HepG2 (cell line): ENCODE measurements around the gene BTBD19. TPM values are rescaled to one million over a fixed set of nuclear protein-coding genes. Genes with fewer than 3 reads are reported as not detected.

Experiments
- AKAP8 ChIP-seq: sonication (generic); formaldehyde crosslinking; IDR thresholded peaks from 2 replicates; pipeline ENCODE4 v1.5.1; 2020; ENCODE audit warnings: mild to moderate bottlenecking, missing genetic modification reagents
- CREB3 ChIP-seq: sonication (generic); formaldehyde crosslinking; IDR thresholded peaks from 2 replicates; pipeline ENCODE4 v1.5.0; 2020; ENCODE audit warnings: missing genetic modification reagents
- HNF4G ChIP-seq, 2 experiments: sonication (generic) in 1 of 2; formaldehyde crosslinking in 1 of 2; IDR thresholded peaks; 2 replicates each; pipeline versions ENCODE4 v1.4.0 to v1.6.1; 2011 to 2020; ENCODE audit warnings: borderline replicate concordance in 2 of 2, low read depth in 2 of 2, mild to moderate bottlenecking in 2 of 2, low read length in 1 of 2, missing genetic modification reagents in 1 of 2, moderate library complexity in 1 of 2
- JARID2 ChIP-seq: sonication (generic); formaldehyde crosslinking; IDR thresholded peaks from 2 replicates; pipeline ENCODE4 v1.8.1; 2023; ENCODE audit warnings: missing genetic modification reagents, inconsistent platforms; ENCODE audit not compliant: insufficient replicate concordance
- KDM3A ChIP-seq: IDR thresholded peaks from 2 replicates; pipeline ENCODE4 v1.6.1; 2018; ENCODE audit warnings: low read depth, missing compliant biosample characterization
- KDM5B ChIP-seq: sonication (generic); formaldehyde crosslinking; IDR thresholded peaks from 2 replicates; pipeline ENCODE4 v1.4.0; 2020; ENCODE audit warnings: missing genetic modification reagents, mild to moderate bottlenecking, borderline replicate concordance
- MLLT10 ChIP-seq: sonication (generic); formaldehyde crosslinking; IDR thresholded peaks from 2 replicates; pipeline ENCODE4 v1.4.0; 2020; ENCODE audit warnings: missing genetic modification reagents
- NFE2 ChIP-seq: sonication (generic); formaldehyde crosslinking; IDR thresholded peaks from 2 replicates; pipeline ENCODE4 v1.4.0; 2020; ENCODE audit warnings: missing genetic modification reagents
- REL ChIP-seq: sonication (generic); formaldehyde crosslinking; conservative IDR thresholded peaks from 2 replicates; pipeline ENCODE4 v1.8.0; 2022; ENCODE audit warnings: mild to moderate bottlenecking, missing genetic modification reagents, moderate library complexity
- SALL2 ChIP-seq: sonication (generic); formaldehyde crosslinking; IDR thresholded peaks from 2 replicates; pipeline ENCODE4 v1.8.1; 2023; ENCODE audit warnings: mild to moderate bottlenecking, missing genetic modification reagents, inconsistent platforms
- SMYD3 ChIP-seq: sonication (generic); formaldehyde crosslinking; IDR thresholded peaks from 2 replicates; pipeline ENCODE4 v1.8.1; 2023; ENCODE audit warnings: mild to moderate bottlenecking, missing genetic modification reagents
- ZNF205 ChIP-seq: IDR thresholded peaks from 2 replicates; pipeline ENCODE4 v1.6.1; 2018; ENCODE audit warnings: missing biosample characterization, missing genetic modification reagents
- ZNF34 ChIP-seq: sonication (generic); formaldehyde crosslinking; IDR thresholded peaks from 2 replicates; pipeline ENCODE4 v1.4.0; 2020; ENCODE audit warnings: mild to moderate bottlenecking, missing genetic modification reagents, borderline replicate concordance
- ZNF432 ChIP-seq: sonication (generic); formaldehyde crosslinking; IDR thresholded peaks from 2 replicates; pipeline ENCODE4 v1.5.0; 2020; ENCODE audit warnings: missing genetic modification reagents, mild to moderate bottlenecking, borderline replicate concordance
- ZNF619 ChIP-seq: sonication (generic); formaldehyde crosslinking; IDR thresholded peaks from 2 replicates; pipeline ENCODE4 v1.4.0; 2020; ENCODE audit warnings: mild to moderate bottlenecking, missing genetic modification reagents
- ZNF652 ChIP-seq: IDR thresholded peaks from 2 replicates; pipeline ENCODE4 v1.6.1; 2016; ENCODE audit warnings: low read depth, borderline replicate concordance
- ZNF672 ChIP-seq: sonication (generic); formaldehyde crosslinking; IDR thresholded peaks from 2 replicates; pipeline ENCODE4 v1.8.1; 2022; ENCODE audit warnings: missing genetic modification reagents
- polyA plus RNA-seq, 8 experiments: library from polyadenylated mRNA; depleted of rRNA in 3 of 8; stranded (reverse) in 7 of 8; unstranded in 1 of 8; fragments of >200 nt; fragmentation: Illumina TruSeq in 4 of 8; extraction: Trizol in 4 of 8; gene quantifications; 2 replicates each; pipeline versions ENCODE4 v1.2.1 to v1.2.3, GENCODE V29; 2011 to 2016; ENCODE audit warnings: low read depth in 4 of 8, missing spikeins in 1 of 8, mixed read lengths in 1 of 8; ENCODE audit not compliant: insufficient read depth in 1 of 8
- total RNA-seq, 5 experiments: library from RNA; depleted of rRNA; stranded (reverse); fragments of >200 nt; fragmentation: Illumina TruSeq; extraction: Trizol; gene quantifications; 2 replicates each; pipeline ENCODE4 v1.2.3, GENCODE V29; 2016; ENCODE audit warnings: low read depth in 1 of 5
- TF ChIP-seq, protein P1 (sequence below): sonication (generic); formaldehyde crosslinking; IDR thresholded peaks from 2 replicates; pipeline ENCODE4 v1.5.0; 2020; ENCODE audit warnings: missing genetic modification reagents
- TF ChIP-seq, protein P2 (sequence below): sonication (generic); formaldehyde crosslinking; IDR thresholded peaks from 2 replicates; pipeline ENCODE4 v1.8.1; 2023; ENCODE audit warnings: mild to moderate bottlenecking, inconsistent platforms, moderate library complexity, missing genetic modification reagents, borderline replicate concordance
- TF ChIP-seq, protein P3 (sequence below): IDR thresholded peaks from 2 replicates; pipeline ENCODE4 v1.6.1; 2018; ENCODE audit warnings: missing genetic modification reagents
- TF ChIP-seq, protein P4 (sequence below): sonication (generic); formaldehyde crosslinking; IDR thresholded peaks from 2 replicates; pipeline ENCODE4 v1.5.1; 2020; ENCODE audit warnings: missing genetic modification reagents, mild to moderate bottlenecking, borderline replicate concordance
- TF ChIP-seq, protein P5 (sequence below): sonication (generic); formaldehyde crosslinking; IDR thresholded peaks from 2 replicates; pipeline ENCODE4 v1.4.0; 2020; ENCODE audit warnings: missing genetic modification reagents

BTBD19 gene
- total and polyA plus RNA-seq, 2 of the 13 experiments (the other 11 are each of a cell fraction or from before 2014, with no cell fraction given) = 2.7 to 6.7 TPM

DNA sequence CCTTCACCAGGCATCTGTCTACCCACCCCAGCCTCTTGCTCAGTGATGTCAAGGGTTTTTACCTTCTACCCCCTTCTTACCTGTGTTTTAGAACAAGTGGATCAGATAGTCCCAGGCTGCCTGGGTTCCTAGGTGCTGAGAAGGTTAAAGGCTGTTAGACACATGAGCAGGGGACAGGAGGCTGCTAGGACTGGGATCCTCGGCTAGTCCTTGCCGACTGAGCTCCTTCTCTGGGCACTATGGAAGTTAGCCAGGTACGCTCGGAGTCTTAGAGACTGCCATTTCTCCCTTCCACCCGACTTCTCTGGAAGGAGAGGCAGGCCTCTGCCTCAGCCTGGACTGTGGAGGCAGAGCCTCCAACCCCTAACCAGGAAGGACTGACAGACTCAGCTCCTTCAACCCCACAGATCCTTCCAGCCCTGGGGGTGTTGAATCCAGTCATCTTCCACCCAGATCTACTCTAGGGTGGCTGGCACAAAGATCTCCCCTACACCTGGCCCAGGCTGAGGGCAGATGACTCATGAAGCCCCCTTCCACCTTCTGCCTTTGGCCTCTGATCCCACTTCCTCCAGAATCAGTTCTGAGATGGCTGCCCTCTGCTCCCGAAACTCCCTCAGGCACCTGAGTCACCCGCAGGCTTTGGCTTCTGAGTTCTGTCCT, 1.5 kb upstream of the BTBD19 start, which contains the start of gene DYNLT4 (continued):
- TF ChIP-seq, protein P1, sequence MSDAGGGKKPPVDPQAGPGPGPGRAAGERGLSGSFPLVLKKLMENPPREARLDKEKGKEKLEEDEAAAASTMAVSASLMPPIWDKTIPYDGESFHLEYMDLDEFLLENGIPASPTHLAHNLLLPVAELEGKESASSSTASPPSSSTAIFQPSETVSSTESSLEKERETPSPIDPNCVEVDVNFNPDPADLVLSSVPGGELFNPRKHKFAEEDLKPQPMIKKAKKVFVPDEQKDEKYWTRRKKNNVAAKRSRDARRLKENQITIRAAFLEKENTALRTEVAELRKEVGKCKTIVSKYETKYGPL (CRISPR knock-in tag) = no peak
- TF ChIP-seq HNF4G (IDR thresholded peaks at IDR 0.05; ENCODE audit: borderline replicate concordance, low read depth, low read length) (no peak), HNF4G (CRISPR knock-in tag; IDR thresholded peaks at IDR 0.05; ENCODE audit: borderline replicate concordance, low read depth) (no peak), JARID2 (no peak), AKAP8 (CRISPR knock-in tag) (no peak), MLLT10 (CRISPR knock-in tag) (no peak), KDM5B (CRISPR knock-in tag) (no peak), ZNF432 (no peak), ZNF652 (no peak), ZNF34 (CRISPR knock-in tag) (no peak), ZNF672 (CRISPR knock-in tag) (no peak), SALL2 (CRISPR knock-in tag) (0 out of 2 replicates have a peak, but pooled peaks have one; percentile 17), SMYD3 (CRISPR knock-in tag) (no peak), ZNF619 (no peak), CREB3 (no peak), NFE2 (CRISPR knock-in tag) (no peak), REL (CRISPR knock-in tag) (no peak), KDM3A (CRISPR knock-in tag) (no peak), ZNF205 (CRISPR knock-in tag) (no peak)
- TF ChIP-seq, protein P2, sequence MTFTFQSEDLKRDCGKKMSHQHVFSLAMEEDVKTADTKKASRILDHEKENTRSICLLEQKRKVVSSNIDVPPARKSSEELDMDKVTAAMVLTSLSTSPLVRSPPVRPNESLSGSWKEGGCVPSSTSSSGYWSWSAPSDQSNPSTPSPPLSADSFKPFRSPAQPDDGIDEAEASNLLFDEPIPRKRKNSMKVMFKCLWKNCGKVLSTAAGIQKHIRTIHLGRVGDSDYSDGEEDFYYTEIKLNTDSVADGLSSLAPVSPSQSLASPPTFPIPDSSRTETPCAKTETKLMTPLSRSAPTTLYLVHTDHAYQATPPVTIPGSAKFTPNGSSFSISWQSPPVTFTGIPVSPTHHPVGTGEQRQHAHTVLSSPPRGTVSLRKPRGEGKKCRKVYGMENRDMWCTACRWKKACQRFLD = no peak; the same call in 1 of the 2 replicates
- TF ChIP-seq, protein P3, sequence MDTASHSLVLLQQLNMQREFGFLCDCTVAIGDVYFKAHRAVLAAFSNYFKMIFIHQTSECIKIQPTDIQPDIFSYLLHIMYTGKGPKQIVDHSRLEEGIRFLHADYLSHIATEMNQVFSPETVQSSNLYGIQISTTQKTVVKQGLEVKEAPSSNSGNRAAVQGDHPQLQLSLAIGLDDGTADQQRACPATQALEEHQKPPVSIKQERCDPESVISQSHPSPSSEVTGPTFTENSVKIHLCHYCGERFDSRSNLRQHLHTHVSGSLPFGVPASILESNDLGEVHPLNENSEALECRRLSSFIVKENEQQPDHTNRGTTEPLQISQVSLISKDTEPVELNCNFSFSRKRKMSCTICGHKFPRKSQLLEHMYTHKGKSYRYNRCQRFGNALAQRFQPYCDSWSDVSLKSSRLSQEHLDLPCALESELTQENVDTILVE (CRISPR knock-in tag) = no peak
- TF ChIP-seq, protein P4, sequence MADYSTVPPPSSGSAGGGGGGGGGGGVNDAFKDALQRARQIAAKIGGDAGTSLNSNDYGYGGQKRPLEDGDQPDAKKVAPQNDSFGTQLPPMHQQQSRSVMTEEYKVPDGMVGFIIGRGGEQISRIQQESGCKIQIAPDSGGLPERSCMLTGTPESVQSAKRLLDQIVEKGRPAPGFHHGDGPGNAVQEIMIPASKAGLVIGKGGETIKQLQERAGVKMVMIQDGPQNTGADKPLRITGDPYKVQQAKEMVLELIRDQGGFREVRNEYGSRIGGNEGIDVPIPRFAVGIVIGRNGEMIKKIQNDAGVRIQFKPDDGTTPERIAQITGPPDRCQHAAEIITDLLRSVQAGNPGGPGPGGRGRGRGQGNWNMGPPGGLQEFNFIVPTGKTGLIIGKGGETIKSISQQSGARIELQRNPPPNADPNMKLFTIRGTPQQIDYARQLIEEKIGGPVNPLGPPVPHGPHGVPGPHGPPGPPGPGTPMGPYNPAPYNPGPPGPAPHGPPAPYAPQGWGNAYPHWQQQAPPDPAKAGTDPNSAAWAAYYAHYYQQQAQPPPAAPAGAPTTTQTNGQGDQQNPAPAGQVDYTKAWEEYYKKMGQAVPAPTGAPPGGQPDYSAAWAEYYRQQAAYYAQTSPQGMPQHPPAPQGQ (CRISPR knock-in tag) = no peak
- TF ChIP-seq, protein P5, sequence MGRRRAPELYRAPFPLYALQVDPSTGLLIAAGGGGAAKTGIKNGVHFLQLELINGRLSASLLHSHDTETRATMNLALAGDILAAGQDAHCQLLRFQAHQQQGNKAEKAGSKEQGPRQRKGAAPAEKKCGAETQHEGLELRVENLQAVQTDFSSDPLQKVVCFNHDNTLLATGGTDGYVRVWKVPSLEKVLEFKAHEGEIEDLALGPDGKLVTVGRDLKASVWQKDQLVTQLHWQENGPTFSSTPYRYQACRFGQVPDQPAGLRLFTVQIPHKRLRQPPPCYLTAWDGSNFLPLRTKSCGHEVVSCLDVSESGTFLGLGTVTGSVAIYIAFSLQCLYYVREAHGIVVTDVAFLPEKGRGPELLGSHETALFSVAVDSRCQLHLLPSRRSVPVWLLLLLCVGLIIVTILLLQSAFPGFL = no peak
